Ureter (tissue), 1 donor: ENCODE results near the gene MAP7D2. TPM values are rescaled to one million over a fixed set of nuclear protein-coding genes. Genes with fewer than 3 reads are reported as not detected.

Experiments
- DNase-seq: peaks from one replicate; pipeline ENCODE4 v3.0.0-alpha.2; 2020; ENCODE audit warnings: low spot score
- total RNA-seq: library from RNA; stranded (reverse); gene quantifications from one replicate; pipeline ENCODE4 v1.2.4, GENCODE V29; 2023
- donor health status: DM: yes; HTN: yes; CAD: no.

MAP7D2 gene
- total RNA-seq, 1 donor from 2014 or later: 1.2 TPM

DNA sequence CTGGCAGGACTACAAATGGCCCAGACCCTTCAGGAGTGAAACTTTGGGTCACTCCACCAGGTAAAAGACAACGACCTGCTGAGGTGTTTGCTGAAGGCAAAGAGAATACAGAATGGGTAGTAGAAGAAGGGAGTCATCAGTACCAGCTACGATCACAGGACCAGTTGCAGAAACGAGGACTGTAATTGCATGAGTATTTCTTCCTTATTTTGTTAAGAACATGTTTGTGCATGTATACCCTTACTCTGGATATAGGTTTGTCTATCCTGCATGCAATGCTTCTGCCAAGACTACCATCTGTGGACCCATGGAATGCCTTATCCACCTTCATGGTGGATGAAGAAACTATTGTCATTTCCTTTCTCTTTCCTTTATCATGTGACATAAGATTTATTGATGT is 77.7 kb downstream of the MAP7D2 start:
- no peak for DNase-seq

GRCh38 chrX:20037186-20037585 is 79.5 kb downstream of the MAP7D2 start:
- DNase-seq: no peak

DNA sequence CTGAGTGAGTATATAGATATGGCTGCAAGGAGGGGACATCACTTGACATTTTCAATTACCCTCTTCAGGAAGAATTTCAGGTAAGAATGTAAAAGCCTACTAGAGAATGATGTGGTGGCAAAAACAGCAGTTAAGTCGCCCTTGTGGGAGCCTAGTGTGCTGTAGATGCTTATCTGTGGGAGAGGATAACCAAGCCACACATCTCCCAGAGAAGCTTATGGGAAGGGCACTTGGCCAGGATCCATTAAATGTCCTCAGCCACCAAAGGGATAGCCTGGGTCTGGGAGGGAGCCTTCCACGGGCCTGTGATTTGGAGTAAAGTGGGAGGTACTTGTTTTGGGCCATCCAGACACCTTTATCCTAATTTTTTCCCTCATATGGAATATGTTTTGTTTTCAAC is 84.5 kb downstream of the MAP7D2 start:
- DNase-seq: no peak

DNA sequence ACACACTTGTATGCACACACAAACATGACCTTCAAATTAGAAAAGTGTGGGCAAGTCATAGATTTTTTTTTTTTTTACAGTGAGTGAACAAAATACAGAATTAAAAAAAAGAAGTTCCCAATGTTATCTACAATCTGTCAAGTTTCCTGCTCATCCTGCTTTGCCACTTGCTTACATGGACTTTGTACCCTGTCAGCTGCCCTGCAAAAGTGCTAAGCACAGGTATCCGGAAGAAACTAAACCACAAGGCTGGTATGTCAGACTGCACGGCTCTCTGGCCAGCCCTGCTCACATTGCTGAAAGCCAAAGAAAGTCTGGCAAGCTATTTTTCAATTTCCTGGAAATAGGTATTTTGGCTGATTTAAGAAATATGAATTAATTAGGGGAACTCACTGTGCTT is 87.0 kb downstream of the MAP7D2 start:
- DNase-seq: peak; percentile 50

- DNase-seq: no peak
These were observed 88.1 kb downstream of the MAP7D2 start for GRCh38 chrX:20028588-20028987.

- no peak for DNase-seq
These were observed 90.4 kb downstream of the MAP7D2 start for GRCh38 chrX:20026278-20026677.

DNA sequence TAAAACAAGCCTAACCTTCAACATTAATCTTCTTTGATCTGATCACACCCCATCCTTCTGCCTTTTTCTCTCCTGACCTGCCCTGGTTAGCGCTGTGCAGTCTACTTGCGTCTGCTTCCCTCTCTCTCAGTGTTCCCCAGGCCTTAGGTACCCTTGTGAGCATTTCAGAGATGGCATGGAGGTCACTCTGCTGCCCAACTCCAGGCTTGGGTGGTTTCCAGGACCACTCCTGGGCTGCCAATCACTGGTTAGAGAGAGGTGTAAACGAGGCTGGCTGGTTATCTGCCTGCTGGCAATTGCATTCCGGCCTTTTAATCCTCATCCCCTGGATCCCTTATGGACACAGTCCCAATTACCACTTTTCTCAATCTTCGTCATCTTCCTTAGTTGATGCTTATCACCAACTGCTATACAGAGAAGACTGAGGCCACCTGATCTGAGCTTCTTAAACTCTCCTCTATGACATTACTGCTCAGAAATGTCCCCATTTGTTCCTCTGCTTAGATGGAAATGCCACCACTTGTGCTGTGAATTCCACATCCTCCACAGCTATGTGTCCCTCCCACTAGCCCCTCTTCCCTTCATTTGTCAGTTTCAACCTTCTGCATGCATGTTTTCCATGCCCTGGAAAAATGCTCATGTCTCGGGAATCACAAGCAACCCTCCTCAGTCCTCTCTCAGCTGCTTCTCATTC is 96.9 kb downstream of the MAP7D2 start:
- DNase-seq: no peak

- DNase-seq: no peak
These were observed 100.1 kb downstream of the MAP7D2 start for GRCh38 chrX:20016616-20016945.

GRCh38 chrX:20015945-20016615 is 100.6 kb downstream of the MAP7D2 start:
- DNase-seq: no peak

GRCh38 chrX:20015422-20015821 is 101.3 kb downstream of the MAP7D2 start:
- DNase-seq: no peak

DNA sequence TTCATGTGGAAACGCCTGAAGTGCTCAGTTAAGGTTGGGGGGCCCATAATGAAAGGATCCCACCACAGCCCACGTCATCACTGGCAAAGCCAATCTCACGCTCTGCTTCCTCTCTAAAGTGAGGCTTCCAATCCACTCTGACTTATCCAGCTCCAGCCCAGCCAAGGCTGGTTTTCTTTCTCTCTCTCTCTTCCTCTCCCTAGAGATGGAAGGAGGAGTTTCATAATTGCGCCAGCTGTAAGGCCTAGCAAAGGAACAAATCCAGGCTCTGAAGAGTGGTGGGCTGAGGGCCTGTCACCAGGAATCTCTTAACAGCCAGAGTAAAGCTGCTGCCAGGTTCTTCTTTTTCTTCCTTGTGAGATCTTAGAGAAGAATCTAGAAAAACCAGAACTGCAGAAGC is 105.1 kb downstream of the MAP7D2 start:
- no peak for DNase-seq

- DNase-seq: no peak
These were observed 108.6 kb downstream of the MAP7D2 start for GRCh38 chrX:20007962-20008622.

GRCh38 chrX:20005883-20006282 is 110.8 kb downstream of the MAP7D2 start:
- no peak for DNase-seq

DNA sequence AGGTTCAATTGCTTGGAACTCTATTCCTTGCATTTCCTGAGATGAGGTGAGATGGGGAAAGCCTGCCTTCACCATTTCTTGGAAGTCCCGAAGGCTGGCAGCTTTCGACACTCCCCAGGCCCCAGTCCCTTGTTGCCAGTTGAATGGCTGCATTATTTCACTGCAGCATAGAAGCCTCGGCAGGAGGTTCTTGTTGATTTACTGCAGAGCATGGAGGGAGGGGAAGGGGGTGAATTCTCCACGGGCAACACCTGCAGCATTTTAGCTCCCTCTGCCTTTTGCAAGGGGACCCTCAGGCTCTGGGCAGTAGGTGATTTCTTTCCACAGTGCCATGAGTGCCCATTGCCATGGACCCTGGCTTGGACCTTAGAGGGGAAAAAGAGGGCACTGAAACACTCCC is 115.1 kb downstream of the MAP7D2 start:
- no peak for DNase-seq

- no peak for DNase-seq
These were observed 125.4 kb downstream of the MAP7D2 start for GRCh38 chrX:19991350-19991718.

DNA sequence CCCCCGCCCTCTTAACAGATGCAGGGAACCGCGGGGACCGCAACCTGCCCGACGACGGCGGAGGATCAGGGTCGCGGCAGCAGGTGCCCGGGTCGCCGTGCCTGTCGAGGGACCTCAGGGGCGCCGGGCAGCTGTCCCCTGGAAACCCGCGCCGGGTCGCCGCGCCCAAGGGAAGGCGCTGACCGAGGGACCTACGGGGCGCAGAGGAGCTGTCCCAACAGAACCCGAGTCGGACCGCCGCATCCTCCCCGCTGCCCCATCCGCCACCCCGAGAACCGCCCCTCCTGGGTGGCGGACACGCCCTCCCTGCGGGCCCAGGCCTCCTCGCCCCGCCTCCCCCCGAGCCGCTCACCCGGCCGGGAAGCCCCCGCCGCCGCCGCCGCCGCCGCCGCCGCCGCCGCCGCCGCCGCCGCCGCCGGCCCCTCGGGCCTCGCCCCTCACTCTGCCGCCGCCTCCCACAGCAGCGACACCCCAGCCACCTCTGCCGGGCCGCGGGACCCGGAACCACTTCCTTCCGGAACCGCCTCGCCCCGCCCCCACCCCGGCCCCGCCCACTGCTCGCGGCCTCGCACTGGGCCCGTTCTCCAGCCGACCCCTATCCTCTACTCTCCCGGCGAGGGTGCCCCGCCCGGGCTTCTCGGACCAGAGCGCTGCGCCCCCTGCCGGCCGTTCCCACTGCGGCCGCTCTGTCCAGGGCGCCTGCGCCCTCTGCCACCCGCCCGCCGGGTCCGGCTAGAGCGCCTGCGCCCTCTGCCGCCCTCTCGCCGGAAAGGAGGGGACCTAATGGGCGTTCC is 126.0 kb downstream of the MAP7D2 start, which contains the start of gene BCLAF3:
Gene BCLAF3 (minus strand): TSS at position 506 of the 794 bp plus-strand sequence. CDS start 20,797 bp downstream, outside the sequence.
- DNase-seq: peak; percentile 90

DNA sequence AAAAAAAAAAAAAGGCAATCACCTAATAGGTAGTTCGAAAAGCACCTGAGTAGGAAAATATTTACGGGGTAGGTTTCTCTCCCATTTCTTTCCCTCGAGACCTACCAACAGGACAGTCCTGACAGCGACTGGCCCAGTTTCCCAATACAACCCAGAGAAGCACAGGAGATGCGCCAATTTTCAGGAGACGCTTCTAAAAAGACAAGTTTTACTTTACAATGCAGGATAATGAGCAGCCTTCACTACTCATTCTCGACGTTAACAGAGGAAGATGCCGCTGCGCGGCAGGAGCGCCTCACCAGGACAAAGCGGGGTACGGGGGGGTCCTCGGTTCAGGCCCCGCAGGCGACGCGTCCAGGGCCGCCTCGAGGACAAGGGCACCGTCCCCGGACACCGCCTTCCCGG is 126.6 kb downstream of the MAP7D2 start:
- DNase-seq: no peak

DNA sequence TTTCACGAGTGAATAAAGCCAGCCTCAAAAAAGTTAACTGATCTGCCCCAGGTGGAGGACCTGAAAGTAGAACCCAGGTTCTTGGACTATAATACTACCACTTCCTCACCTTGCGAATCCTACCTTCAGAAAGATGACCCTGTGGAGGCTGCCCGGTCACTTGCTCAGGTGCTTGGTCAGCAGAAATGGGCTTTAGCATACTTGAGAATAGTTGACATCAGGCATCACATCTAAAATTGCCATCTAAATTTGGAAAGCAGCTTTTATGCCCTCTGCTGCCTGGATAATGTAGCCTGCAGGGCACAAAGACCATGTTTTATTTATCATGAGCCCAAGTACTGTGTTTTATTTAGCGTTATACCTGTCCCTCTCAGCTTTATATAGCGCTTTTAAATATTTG is 128.9 kb downstream of the MAP7D2 start:
- DNase-seq: no peak

DNA sequence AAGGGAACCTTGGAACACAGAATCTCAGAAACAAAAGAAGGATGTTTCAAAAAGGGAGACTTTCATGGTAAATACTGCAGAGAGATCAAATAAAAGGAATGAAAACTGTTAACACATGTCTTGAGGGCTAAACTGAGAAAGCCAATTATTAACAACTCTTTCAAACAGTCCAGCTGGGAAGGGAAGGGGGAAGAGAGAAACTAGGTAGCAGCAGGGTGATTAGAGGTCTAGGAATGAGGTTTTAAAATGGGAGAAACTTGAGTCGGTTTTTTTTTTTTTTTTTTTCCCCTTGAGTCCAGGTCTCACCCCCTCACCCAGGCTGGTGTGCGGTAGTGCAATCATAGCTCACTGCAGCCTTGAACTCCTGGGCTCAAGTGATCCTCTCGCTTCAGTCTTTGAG is 130.2 kb downstream of the MAP7D2 start:
- no peak for DNase-seq

- DNase-seq: no peak
These were observed 134.8 kb downstream of the MAP7D2 start for GRCh38 chrX:19981947-19982346.

- no peak for DNase-seq
These were observed 140.9 kb downstream of the MAP7D2 start for GRCh38 chrX:19975845-19976244.

GRCh38 chrX:19972984-19973383 is 143.7 kb downstream of the MAP7D2 start:
- no peak for DNase-seq
